Epithelial cell of proximal tubule (primary cell): Measurements from ENCODE around the gene TRIP11. TPM values are rescaled to one million over a fixed set of nuclear protein-coding genes. Genes with fewer than 3 reads are reported as not detected.

Source experiments
- DNase-seq: peaks from one replicate; pipeline ENCODE4 v3.0.0-alpha.2; 2011; ENCODE audit warnings: low read depth
- H3K4me3 ChIP-seq: 2 replicates; pipeline ENCODE4 v1.5.1; 2011; ENCODE audit warnings: low read depth, mild to moderate bottlenecking, low read length
- total RNA-seq: library from RNA; depleted of rRNA; stranded (reverse); fragments of >200 nt; gene quantifications from 2 replicates; pipeline ENCODE4 v1.2.3, GENCODE V29; 2015
- TF ChIP-seq, protein P1 (sequence below): conservative IDR thresholded peaks from 2 replicates; pipeline ENCODE4 v1.5.1; 2012; ENCODE audit warnings: low read depth, mild to moderate bottlenecking, low read length

Gene TRIP11
- total RNA-seq, 1 donor from 2014 or later: 12.0 TPM

DNA sequence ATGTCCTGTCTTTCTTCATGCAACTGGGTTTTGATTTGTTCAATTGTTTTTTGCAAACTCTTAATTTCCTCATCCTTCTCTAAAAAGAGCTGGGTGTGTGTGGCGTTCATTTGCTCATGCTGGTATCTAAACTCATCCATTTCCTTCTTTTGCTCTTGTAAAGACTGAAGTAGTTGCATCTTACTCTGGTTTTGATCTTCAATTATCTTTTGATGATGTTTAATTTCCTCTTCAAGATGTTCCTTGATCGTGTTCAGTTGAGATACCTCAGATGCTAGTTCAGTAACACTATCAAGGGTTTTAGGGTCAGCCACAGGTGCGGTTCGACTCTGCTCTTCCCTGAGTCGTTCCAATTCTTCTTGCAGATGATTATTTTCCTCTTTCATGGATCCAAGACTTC is 34.8 kb downstream of the TRIP11 start:
- DNase-seq: no peak
- TF ChIP-seq, protein P1, sequence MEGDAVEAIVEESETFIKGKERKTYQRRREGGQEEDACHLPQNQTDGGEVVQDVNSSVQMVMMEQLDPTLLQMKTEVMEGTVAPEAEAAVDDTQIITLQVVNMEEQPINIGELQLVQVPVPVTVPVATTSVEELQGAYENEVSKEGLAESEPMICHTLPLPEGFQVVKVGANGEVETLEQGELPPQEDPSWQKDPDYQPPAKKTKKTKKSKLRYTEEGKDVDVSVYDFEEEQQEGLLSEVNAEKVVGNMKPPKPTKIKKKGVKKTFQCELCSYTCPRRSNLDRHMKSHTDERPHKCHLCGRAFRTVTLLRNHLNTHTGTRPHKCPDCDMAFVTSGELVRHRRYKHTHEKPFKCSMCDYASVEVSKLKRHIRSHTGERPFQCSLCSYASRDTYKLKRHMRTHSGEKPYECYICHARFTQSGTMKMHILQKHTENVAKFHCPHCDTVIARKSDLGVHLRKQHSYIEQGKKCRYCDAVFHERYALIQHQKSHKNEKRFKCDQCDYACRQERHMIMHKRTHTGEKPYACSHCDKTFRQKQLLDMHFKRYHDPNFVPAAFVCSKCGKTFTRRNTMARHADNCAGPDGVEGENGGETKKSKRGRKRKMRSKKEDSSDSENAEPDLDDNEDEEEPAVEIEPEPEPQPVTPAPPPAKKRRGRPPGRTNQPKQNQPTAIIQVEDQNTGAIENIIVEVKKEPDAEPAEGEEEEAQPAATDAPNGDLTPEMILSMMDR: no peak

DNA sequence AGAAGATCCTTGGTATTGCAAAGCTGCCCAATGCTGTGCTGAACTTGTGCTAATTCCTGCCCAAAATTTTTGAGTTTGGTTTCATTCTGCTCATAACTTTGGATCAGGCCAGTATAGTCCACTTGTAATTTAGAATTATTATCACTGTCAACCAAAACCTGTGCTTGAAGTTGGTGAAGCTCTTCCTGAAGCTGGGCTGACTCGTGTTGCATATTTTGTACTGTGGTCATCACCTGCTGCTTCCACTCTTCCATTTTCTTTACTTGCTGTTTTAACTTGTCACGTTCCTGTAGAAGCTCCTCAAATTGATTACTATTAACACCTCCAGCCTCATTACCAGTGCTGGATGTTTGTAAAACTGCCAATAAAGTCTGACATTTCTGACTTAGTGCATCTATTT is 35.8 kb downstream of the TRIP11 start:
- H3K4me3 ChIP-seq: no peak overlapping the region
- DNase-seq: no peak
- TF ChIP-seq, protein P1: no peak

More for the DNA sequence above, 34.8 kb downstream of the TRIP11 start:
- no peak overlapping the region for H3K4me3 ChIP-seq

DNA sequence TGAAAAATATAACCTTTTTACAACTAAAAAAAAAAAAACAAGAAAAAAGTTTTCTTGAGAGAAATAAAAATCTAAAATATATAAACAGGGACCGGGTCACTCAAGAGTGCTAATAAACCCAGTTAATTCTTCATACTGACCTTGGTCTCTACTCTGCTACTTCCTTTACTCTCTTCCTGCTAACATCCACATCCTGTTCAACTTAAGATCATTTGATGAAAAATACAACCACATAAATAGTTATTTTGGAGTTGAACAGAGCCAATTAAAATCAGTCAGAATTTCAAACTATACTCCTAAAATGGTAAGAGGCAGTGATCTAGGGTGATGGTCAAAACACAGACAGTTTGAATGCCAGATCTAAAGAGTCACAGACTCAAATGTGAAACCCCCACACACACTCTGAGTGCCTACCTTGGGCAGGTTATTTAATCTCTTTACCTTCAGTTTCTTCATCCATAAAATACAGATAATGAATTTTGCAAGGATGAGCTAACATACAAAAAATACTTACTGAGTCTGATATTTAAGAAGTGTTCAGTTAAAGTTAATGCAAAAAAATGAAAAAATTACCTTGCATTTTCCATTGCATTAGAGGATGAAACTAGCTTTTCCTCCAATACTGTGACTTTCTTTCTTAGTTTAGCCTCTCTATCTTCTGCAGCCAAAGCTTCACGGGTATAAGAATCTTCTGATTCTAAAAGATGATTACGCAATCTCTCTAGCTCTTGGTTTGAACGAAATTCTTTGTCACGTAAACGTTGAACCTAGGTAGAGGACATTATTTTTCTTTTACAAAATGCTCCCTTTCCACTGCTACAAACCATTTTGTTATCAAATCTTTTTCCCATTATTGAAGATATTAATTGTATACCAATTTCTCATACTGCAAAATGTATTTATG is 40.9 kb downstream of the TRIP11 start:
- TF ChIP-seq, protein P1: no peak
- no peak overlapping the region for H3K4me3 ChIP-seq
- DNase-seq: no peak

DNA sequence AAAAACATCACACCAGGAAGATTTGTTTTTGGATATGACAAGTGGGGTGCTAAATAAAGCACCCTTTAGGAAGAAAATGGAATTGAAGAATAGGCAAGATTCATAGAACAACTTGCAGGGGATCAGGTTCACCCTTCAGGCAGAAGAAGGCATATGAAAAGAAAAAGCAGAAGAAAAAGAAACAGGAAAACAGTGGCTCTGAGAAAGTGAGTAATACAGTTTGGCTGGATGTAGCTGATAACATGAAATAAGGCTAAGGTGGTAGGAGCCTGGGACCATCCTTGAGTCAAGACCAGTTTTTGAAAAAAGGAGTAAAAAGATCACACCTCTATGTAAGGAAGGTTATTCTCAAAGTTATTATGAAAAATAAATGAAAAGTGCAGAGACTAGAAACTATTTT is 42.4 kb downstream of the TRIP11 start:
- no peak for DNase-seq
- TF ChIP-seq, protein P1: no peak
- no peak overlapping the region for H3K4me3 ChIP-seq

DNA sequence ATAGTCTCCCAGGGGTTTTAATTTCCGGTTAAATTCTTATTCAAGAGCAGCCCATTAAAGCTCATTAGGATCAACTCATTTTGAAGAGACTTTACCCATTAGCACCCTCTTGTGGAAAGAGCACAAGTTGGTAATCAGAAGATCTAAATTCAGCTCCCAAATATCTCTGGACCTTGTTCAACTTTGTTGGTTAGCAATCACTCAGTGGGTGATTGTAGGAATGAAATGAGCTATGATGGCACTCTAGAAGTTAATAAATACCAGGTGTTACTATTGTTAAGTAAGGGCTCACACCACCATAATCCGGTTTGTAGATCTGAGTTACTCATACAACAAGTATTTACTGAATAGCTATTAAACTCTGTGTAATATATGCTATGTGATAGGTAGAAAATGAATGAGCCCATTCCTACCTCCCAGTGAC is 42.9 kb downstream of the TRIP11 start:
- peak; percentile 99 for DNase-seq
- no peak overlapping the region for H3K4me3 ChIP-seq
- TF ChIP-seq, protein P1: peak; percentile 76

DNA sequence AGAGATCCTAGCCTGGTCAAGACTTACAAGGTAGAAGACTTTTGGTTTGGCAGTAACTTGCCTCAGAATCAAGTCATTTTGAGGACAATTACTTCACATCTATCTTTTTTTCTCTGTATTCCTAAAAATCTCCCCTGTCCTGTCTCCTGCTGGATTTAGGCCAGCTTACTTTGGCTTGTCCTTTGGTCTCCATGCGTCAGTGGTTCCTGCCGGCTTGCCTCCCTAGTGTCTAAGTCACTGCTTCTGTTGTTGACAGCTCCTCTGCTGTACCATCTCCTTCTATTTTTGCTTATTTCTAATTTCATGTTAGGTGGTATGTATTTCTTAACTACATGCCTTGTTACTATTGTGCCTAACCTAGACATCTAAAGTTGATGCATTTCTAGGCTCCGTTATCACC is 52.7 kb downstream of the TRIP11 start:
- DNase-seq: no peak
- TF ChIP-seq, protein P1: no peak
- H3K4me3 ChIP-seq: no peak overlapping the region
